Measurements from ENCODE around the gene CCDC110. TPM values are rescaled to one million over a fixed set of nuclear protein-coding genes. Genes with fewer than 3 reads are reported as not detected.

The CCDC110 gene
- total RNA-seq, 4 donors from 2014 or later: 2.9 to 6.3 (median 4.4) TPM

GRCh38 chr4:185441479-185441878, 30.1 kb downstream of the CCDC110 start:
- no peak overlapping the region for H3K4me3 ChIP-seq
- H3K36me3 ChIP-seq: no peaks in the 10 kb centered on the region
- no peak for DNase-seq (ENCODE audit: extremely low spot score)
- intact Hi-C loops (cut with DNase I): no loop called here
- H3K27ac ChIP-seq (replicated peaks in 1 of 4): no peak overlapping the region
- no peaks in the 10 kb centered on the region for H3K27me3 ChIP-seq
- H3K4me1 ChIP-seq: no peaks in the 10 kb centered on the region
- H3K9me3 ChIP-seq: no peaks in the 10 kb centered on the region
- TF ChIP-seq EP300 (IDR thresholded peaks at IDR 0.05): no peak
- no peak for TF ChIP-seq POLR2AphosphoS5 (IDR thresholded peaks at IDR 0.05)
- TF ChIP-seq CTCF (IDR thresholded peaks at IDR 0.05): no peak
- no peak for TF ChIP-seq POLR2A (IDR thresholded peaks at IDR 0.05; ENCODE audit: low read depth)
- 94% methylated on average over 2 of the region's 2 CpGs for WGBS

- Histone ChIP-seq H3K4me3 (no peak overlapping the region), H3K4me1 (no peaks in the 10 kb centered on the region), H3K27me3 (no peaks in the 10 kb centered on the region), H3K27ac (replicated peaks in 1 of 4) (no peak overlapping the region), H3K9me3 (no peaks in the 10 kb centered on the region), H3K36me3 (no peaks in the 10 kb centered on the region)
- intact Hi-C loops (cut with DNase I): no loop called here
- no peak for DNase-seq (ENCODE audit: extremely low spot score)
- TF ChIP-seq EP300 (IDR thresholded peaks at IDR 0.05) (no peak), POLR2A (IDR thresholded peaks at IDR 0.05; ENCODE audit: low read depth) (no peak), POLR2AphosphoS5 (IDR thresholded peaks at IDR 0.05) (no peak), CTCF (IDR thresholded peaks at IDR 0.05) (no peak)
These were observed 33.7 kb downstream of the CCDC110 start for GRCh38 chr4:185437809-185438208.

- H3K4me1 ChIP-seq: no peaks in the 10 kb centered on the region
- no peaks in the 10 kb centered on the region for H3K27me3 ChIP-seq
- DNase-seq (ENCODE audit: extremely low spot score): no peak
- intact Hi-C loops (cut with DNase I): no loop called here
- TF ChIP-seq POLR2AphosphoS5 (IDR thresholded peaks at IDR 0.05) (no peak), POLR2A (IDR thresholded peaks at IDR 0.05; ENCODE audit: low read depth) (no peak), EP300 (IDR thresholded peaks at IDR 0.05) (no peak), CTCF (IDR thresholded peaks at IDR 0.05) (no peak)
- no peak overlapping the region for H3K27ac ChIP-seq (replicated peaks in 1 of 4)
- H3K36me3 ChIP-seq: no peaks in the 10 kb centered on the region
- H3K4me3 ChIP-seq: no peak overlapping the region
- H3K9me3 ChIP-seq: no peaks in the 10 kb centered on the region
These were observed 36.1 kb downstream of the CCDC110 start for GRCh38 chr4:185435466-185435865.

- intact Hi-C loops (cut with DNase I): loop anchor here (5.0 kb wide), 1 partner anchor 38 kb away; no protein-coding TSS in a partner anchor
- no peak for DNase-seq (ENCODE audit: extremely low spot score)
- 63% methylated on average over 5 of the region's 5 CpGs for WGBS
These were observed 41.9 kb downstream of the CCDC110 start for GRCh38 chr4:185429660-185430059.

More at GRCh38 chr4:185429660-185430059, 41.9 kb downstream of the CCDC110 start:
- TF ChIP-seq POLR2A (IDR thresholded peaks at IDR 0.05; ENCODE audit: low read depth): no peak
- TF ChIP-seq CTCF (IDR thresholded peaks at IDR 0.05): no peak
- TF ChIP-seq POLR2AphosphoS5 (IDR thresholded peaks at IDR 0.05): no peak
- no peak for TF ChIP-seq EP300 (IDR thresholded peaks at IDR 0.05)
- H3K4me3 ChIP-seq: no peak overlapping the region
- H3K9me3 ChIP-seq: no peaks in the 10 kb centered on the region
- no peaks in the 10 kb centered on the region for H3K27me3 ChIP-seq
- H3K36me3 ChIP-seq: no peaks in the 10 kb centered on the region
- no peak overlapping the region for H3K27ac ChIP-seq (replicated peaks in 1 of 4)
- peaks cover 8 to 10% (median 9%) of the 10 kb centered on the region in 4 donors for H3K4me1 ChIP-seq

Measured in esophagus muscularis mucosa (tissue), 4 donors.